GM23338 (cell line): Measurements from ENCODE around the gene CWC27. TPM values are rescaled to one million over a fixed set of nuclear protein-coding genes. Genes with fewer than 3 reads are reported as not detected.

ENCODE experiments used
- ATAC-seq: fragments of 200-7000 bp; cut with Tn5 transposase; 3 replicates; pipeline ENCODE4 v1.9.1; 2020
- DNase-seq: peaks from one replicate; pipeline ENCODE4 v3.0.0-alpha.2; 2015; ENCODE audit warnings: low spot score
- H2AFZ ChIP-seq: fragments of 200-600 bp; sonication (generic); 2 replicates; pipeline ENCODE4 v1.8.0; 2016; ENCODE audit warnings: antibody characterized with exemption, mild to moderate bottlenecking, moderate library complexity
- H3F3A ChIP-seq: fragments of 200-600 bp; sonication (generic); replicated peaks from 2 replicates; pipeline ENCODE4 v1.8.0; 2017; ENCODE audit warnings: antibody characterized with exemption, mixed run types, low read depth
- H3K27ac ChIP-seq: fragments of 200-600 bp; sonication (generic); 2 replicates; pipeline ENCODE4 v1.6.1; 2016; ENCODE audit warnings: low read depth
- H3K27me3 ChIP-seq: fragments of 200-600 bp; sonication (generic); 2 replicates; pipeline ENCODE4 v1.8.0; 2016; ENCODE audit warnings: mild to moderate bottlenecking, mixed run types, moderate library complexity; ENCODE audit not compliant: insufficient read depth
- H3K36me3 ChIP-seq: fragments of 200-600 bp; sonication (generic); 2 replicates; pipeline ENCODE4 v1.8.0; 2016; ENCODE audit warnings: mild to moderate bottlenecking; ENCODE audit not compliant: insufficient read depth
- H3K4me1 ChIP-seq: fragments of 200-600 bp; sonication (generic); 2 replicates; pipeline ENCODE4 v1.8.0; 2016; ENCODE audit warnings: mild to moderate bottlenecking, moderate library complexity; ENCODE audit not compliant: insufficient read depth
- H3K4me2 ChIP-seq: fragments of 200-600 bp; sonication (generic); 2 replicates; pipeline ENCODE4 v1.7.1; 2017; ENCODE audit warnings: mixed run types
- H3K4me3 ChIP-seq: fragments of 200-600 bp; sonication (generic); 2 replicates; pipeline ENCODE4 v1.6.1; 2016; ENCODE audit warnings: mixed run types
- H3K79me2 ChIP-seq: fragments of 200-600 bp; sonication (generic); replicated peaks from 2 replicates; pipeline ENCODE4 v1.8.0; 2017; ENCODE audit warnings: mild to moderate bottlenecking; ENCODE audit not compliant: insufficient read depth
- H3K9me2 ChIP-seq: fragments of 200-600 bp; sonication (generic); 2 replicates; pipeline ENCODE4 v1.8.0; 2017; ENCODE audit not compliant: insufficient read depth
- H4K20me1 ChIP-seq: fragments of 200-600 bp; sonication (generic); replicated peaks from 2 replicates; pipeline ENCODE4 v1.8.0; 2017; ENCODE audit warnings: mild to moderate bottlenecking; ENCODE audit not compliant: insufficient read depth
- H3K27ac Mint-ChIP-seq: 2 replicates; pipeline ENCODE4 v1.8.0; 2020; ENCODE audit warnings: inconsistent platforms, mild to moderate bottlenecking, moderate library complexity, mixed read lengths
- H3K27me3 Mint-ChIP-seq: 3 replicates; pipeline ENCODE4 v1.8.0; 2022; ENCODE audit warnings: low read depth, mild to moderate bottlenecking, moderate library complexity, mixed read lengths, inconsistent platforms; ENCODE audit not compliant: insufficient read depth, poor library complexity
- H3K36me3 Mint-ChIP-seq: 3 replicates; pipeline ENCODE4 v1.8.0; 2021; ENCODE audit warnings: low read depth, mild to moderate bottlenecking, inconsistent platforms, moderate library complexity, mixed read lengths
- H3K4me1 Mint-ChIP-seq: 3 replicates; pipeline ENCODE4 v1.8.0; 2020; ENCODE audit warnings: mild to moderate bottlenecking, inconsistent platforms, mixed read lengths
- H3K4me3 Mint-ChIP-seq: 3 replicates; pipeline ENCODE4 v1.8.0; 2021; ENCODE audit warnings: moderate library complexity, mild to moderate bottlenecking, inconsistent platforms, mixed read lengths
- H3K9me3 Mint-ChIP-seq: 3 replicates; pipeline ENCODE4 v1.8.0; 2020; ENCODE audit warnings: moderate library complexity, mild to moderate bottlenecking, inconsistent platforms, mixed read lengths
- CREB1 ChIP-seq: fragments of 250-450 bp; sonication (Bioruptor Pico); IDR thresholded peaks from 2 replicates; pipeline ENCODE4 v1.5.0; 2020; ENCODE audit warnings: low read depth, mild to moderate bottlenecking, moderate library complexity
- CTCF ChIP-seq, 2 experiments: fragments of 200-600 bp in 1 of 2; sonication (generic) in 1 of 2; conservative IDR thresholded peaks; 2 replicates each; pipeline versions ENCODE4 v1.5.1 to v1.6.1; 2016 to 2017; ENCODE audit warnings: antibody characterized with exemption in 2 of 2, low read depth in 2 of 2, mild to moderate bottlenecking in 2 of 2, moderate library complexity in 1 of 2
- EZH2 ChIP-seq: fragments of 200-600 bp; sonication (generic); IDR thresholded peaks from one replicate; pipeline ENCODE4 v1.8.0; 2017; ENCODE audit warnings: antibody characterized with exemption, mild to moderate bottlenecking, low read depth; ENCODE audit not compliant: unreplicated experiment
- JUNB ChIP-seq: IDR thresholded peaks from one replicate; pipeline ENCODE4 v1.6.1; 2016; ENCODE audit warnings: antibody characterized with exemption; ENCODE audit not compliant: unreplicated experiment
- POLR2AphosphoS5 ChIP-seq: IDR thresholded peaks from 2 replicates; pipeline ENCODE4 v1.6.1; 2016; ENCODE audit warnings: antibody characterized with exemption, low read depth
- REST ChIP-seq: IDR thresholded peaks from one replicate; pipeline ENCODE4 v1.6.1; 2018; ENCODE audit warnings: antibody characterized with exemption; ENCODE audit not compliant: unreplicated experiment
- ZNF114 ChIP-seq: fragments of 250-450 bp; sonication (Bioruptor Pico); IDR thresholded peaks from 2 replicates; pipeline ENCODE4 v1.5.0; 2020; ENCODE audit warnings: mild to moderate bottlenecking, moderate library complexity
- ZNF331 ChIP-seq: fragments of 250-450 bp; sonication (Bioruptor Pico); IDR thresholded peaks from 2 replicates; pipeline ENCODE4 v1.5.0; 2020; ENCODE audit warnings: low read depth, mild to moderate bottlenecking, moderate library complexity
- polyA plus RNA-seq: library from polyadenylated mRNA; unstranded; fragments of >200 nt; fragmentation: Nextera tagmentation; extraction: Ambion mirVana; gene quantifications from 2 replicates; pipeline ENCODE4 v1.2.1, GENCODE V29; 2016
- total RNA-seq: library from RNA; depleted of rRNA; stranded (reverse); fragments of >200 nt; shearing (Covaris generic); gene quantifications from 2 replicates; pipeline ENCODE4 v1.2.3, GENCODE V29; 2014

Gene CWC27
- total and polyA plus RNA-seq, 2 experiments from 2014 or later, result 27.7 to 115 TPM

GRCh38 chr5:64758901-64759300 lies 9.8 kb upstream of the CWC27 start:
- no peaks in the 10 kb centered on the region; the same call in 1 of the 2 replicates for H3K36me3 ChIP-seq
- H3K79me2 ChIP-seq, result peaks cover 100% of the 10 kb centered on the region
- H3K4me3 ChIP-seq, result no peak overlapping the region
- Mint-ChIP-seq H3K27ac (0 out of 2 replicates have a peak overlapping the region, but pooled peaks have one; percentile 36), H3K27me3 (no peaks in the 10 kb centered on the region), H3K9me3 (no peaks in the 10 kb centered on the region), H3K36me3 (peaks cover 18% of the 10 kb centered on the region; the same call in 2 of the 3 replicates), H3K4me3 (no peak overlapping the region), H3K4me1 (peaks cover 22% of the 10 kb centered on the region)
- no peak overlapping the region for H2AFZ ChIP-seq
- ATAC-seq, result no peak
- peak overlapping the region; percentile 55; the same call in 1 of the 2 replicates for H3K27ac ChIP-seq
- peaks cover 14% of the 10 kb centered on the region; the same call in 1 of the 2 replicates for H4K20me1 ChIP-seq
- no peak for TF ChIP-seq CTCF (conservative IDR thresholded peaks at IDR 0.05; ENCODE audit: low read depth in 2 of 2)
- TF ChIP-seq REST, result no peak
- TF ChIP-seq JUNB, result no peak
- H3K27me3 ChIP-seq, result no peaks in the 10 kb centered on the region
- H3K4me2 ChIP-seq, result no peak overlapping the region
- no peaks in the 10 kb centered on the region for H3F3A ChIP-seq
- DNase-seq, result no peak
- no peaks in the 10 kb centered on the region for H3K9me2 ChIP-seq
- peaks cover 5% of the 10 kb centered on the region for H3K4me1 ChIP-seq

GRCh38 chr5:64759960-64760660 lies 8.6 kb upstream of the CWC27 start:
- H3K4me2 ChIP-seq, result no peak overlapping the region
- no peak overlapping the region for H2AFZ ChIP-seq
- no peaks in the 10 kb centered on the region; the same call in 1 of the 2 replicates for H3K36me3 ChIP-seq
- 0 out of 3 replicates have a peak overlapping the region, but pooled peaks have one; percentile 23 for H3K4me3 Mint-ChIP-seq
- ATAC-seq (peak; percentile 32; the same call in 1 of the 3 replicates), DNase-seq (peak; percentile 28)
- H4K20me1 ChIP-seq, result peaks cover 10% of the 10 kb centered on the region; the same call in 1 of the 2 replicates
- TF ChIP-seq CREB1 (CRISPR knock-in tag) (no peak), POLR2AphosphoS5 (no peak), ZNF114 (CRISPR knock-in tag) (no peak), CTCF (conservative IDR thresholded peaks at IDR 0.05; ENCODE audit: low read depth in 2 of 2) (no peak), JUNB (no peak), EZH2 (no peak), ZNF331 (CRISPR knock-in tag) (no peak)
- peaks cover 100% of the 10 kb centered on the region for H3K79me2 ChIP-seq
- H3F3A ChIP-seq, result no peaks in the 10 kb centered on the region
- peak overlapping the region; percentile 79; the same call in 1 of the 2 replicates for H3K27ac ChIP-seq
- peaks cover 17% of the 10 kb centered on the region; the same call in 2 of the 3 replicates for H3K36me3 Mint-ChIP-seq
- H3K4me1 Mint-ChIP-seq, result peaks cover 22% of the 10 kb centered on the region
- no peaks in the 10 kb centered on the region for H3K27me3 ChIP-seq
- no peaks in the 10 kb centered on the region for H3K9me2 ChIP-seq
- H3K4me1 ChIP-seq, result peaks cover 5% of the 10 kb centered on the region
- no peak overlapping the region for H3K4me3 ChIP-seq
- no peaks in the 10 kb centered on the region for H3K27me3 Mint-ChIP-seq
- H3K9me3 Mint-ChIP-seq, result no peaks in the 10 kb centered on the region
- peak overlapping the region; percentile 7; the same call in 1 of the 2 replicates for H3K27ac Mint-ChIP-seq
